ENCODE measurements around the gene BMPR1A. TPM values are rescaled to one million over a fixed set of nuclear protein-coding genes. Genes with fewer than 3 reads are reported as not detected.
"Not testable (repeated sequence)": the region's sequence is repeated elsewhere in the genome, so short reads cannot be mapped to it uniquely, and the experiment has no call there.

BMPR1A gene
- total RNA-seq, 5 donors from 2014 or later (not counting 1 experiment from before 2014, with no cell fraction given) = 7.8 to 15.0 (median 11.4) TPM

DNA sequence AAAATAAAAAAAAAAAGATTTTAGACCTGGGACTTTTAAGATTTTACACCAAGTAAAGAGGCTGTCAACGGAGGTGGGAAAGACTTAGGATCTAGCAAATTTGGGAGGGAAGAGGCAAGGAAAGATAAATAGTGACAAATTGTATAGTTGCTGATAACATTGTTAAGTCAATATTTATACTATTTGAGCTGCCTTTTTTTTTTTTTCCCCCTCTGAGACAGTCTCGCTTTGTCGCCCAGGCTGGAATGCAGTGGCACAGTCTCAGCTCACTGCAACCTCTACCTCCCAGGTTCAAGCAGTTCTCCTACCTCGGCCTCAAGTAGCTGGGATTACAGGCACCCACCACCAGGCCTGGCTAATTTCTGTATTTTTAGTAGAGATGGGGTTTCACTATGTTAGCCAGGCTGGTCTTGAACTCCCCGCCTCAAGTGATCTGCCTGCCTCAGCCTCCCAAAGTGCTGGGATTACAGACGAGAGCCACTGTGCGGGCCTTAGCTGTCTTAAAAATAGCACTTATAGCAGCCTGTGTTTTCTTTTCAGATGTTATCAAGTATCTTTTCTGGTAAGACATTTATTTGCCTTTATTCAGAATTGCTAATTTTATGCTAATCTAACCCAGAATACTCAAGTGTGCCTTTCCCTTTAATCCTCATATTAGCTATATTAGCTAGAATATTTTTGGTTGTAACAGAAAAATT is 106.5 kb downstream of the BMPR1A start:
- Histone ChIP-seq H3K9me3 (no peaks in the 10 kb centered on the region), H3K4me1 (ENCODE audit: control insufficient read depth in 1 of 2, extremely low read depth in 1 of 2, insufficient read depth in 2 of 2, low read length in 2 of 2) (no peaks in the 10 kb centered on the region), H3K27me3 (replicated peaks in 1 of 2; ENCODE audit: control insufficient read depth in 2 of 2, extremely low read depth in 1 of 2, insufficient read depth in 2 of 2, low read length in 1 of 2) (peaks cover 0 to 2% of the 10 kb centered on the region in 2 experiments), H3K27ac (ENCODE audit: low read length) (no peak overlapping the region), H3K36me3 (ENCODE audit: control insufficient read depth in 2 of 2, extremely low read depth in 1 of 2, insufficient read depth in 1 of 2, low read length in 1 of 2) (no peaks in the 10 kb centered on the region), H3K4me3 (ENCODE audit: control insufficient read depth in 1 of 2, extremely low read depth in 1 of 2, low read length in 1 of 2) (no peak overlapping the region)
- WGBS (ENCODE audit: insufficient coverage) = no CpG with 5 or more reads among the region's 7 CpGs
- no peaks in the 10 kb centered on the region for H3K9me3 Mint-ChIP-seq
- no peak for ATAC-seq (replicated peaks in 1 of 4)
- ChIA-PET CTCF (no interaction called here), POLR2A (no interaction called here)
- H3K27ac Mint-ChIP-seq = no peak overlapping the region
- H3K36me3 Mint-ChIP-seq = peaks cover 3% of the 10 kb centered on the region
- H3K4me3 Mint-ChIP-seq = no peak overlapping the region
- H3K27me3 Mint-ChIP-seq = no peaks in the 10 kb centered on the region
- H3K4me1 Mint-ChIP-seq = no peaks in the 10 kb centered on the region
- DNase-seq = no peak

DNA sequence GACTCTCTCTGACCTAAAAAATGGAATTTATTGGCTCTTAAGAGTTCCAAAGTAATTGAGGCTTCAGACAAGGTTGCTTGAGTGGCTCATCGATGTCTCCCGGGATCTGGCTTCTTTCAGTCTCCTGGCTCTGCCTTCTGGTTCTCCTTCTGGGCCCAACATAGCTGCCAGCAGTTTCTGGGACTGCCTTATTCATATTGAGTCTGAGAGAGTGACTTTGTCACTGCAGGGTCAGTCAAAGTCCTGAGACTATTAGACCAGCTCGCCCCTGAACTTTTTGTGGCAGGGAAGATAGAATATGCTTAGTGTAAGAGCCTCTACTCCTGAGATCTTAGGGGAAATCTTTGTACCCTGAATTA is 107.0 kb downstream of the BMPR1A start:
- H3K27ac Mint-ChIP-seq = no peak overlapping the region
- WGBS (ENCODE audit: insufficient coverage) = 100% methylated on average over 2 of the region's 3 CpGs
- CTCF ChIA-PET = no interaction called here

DNA sequence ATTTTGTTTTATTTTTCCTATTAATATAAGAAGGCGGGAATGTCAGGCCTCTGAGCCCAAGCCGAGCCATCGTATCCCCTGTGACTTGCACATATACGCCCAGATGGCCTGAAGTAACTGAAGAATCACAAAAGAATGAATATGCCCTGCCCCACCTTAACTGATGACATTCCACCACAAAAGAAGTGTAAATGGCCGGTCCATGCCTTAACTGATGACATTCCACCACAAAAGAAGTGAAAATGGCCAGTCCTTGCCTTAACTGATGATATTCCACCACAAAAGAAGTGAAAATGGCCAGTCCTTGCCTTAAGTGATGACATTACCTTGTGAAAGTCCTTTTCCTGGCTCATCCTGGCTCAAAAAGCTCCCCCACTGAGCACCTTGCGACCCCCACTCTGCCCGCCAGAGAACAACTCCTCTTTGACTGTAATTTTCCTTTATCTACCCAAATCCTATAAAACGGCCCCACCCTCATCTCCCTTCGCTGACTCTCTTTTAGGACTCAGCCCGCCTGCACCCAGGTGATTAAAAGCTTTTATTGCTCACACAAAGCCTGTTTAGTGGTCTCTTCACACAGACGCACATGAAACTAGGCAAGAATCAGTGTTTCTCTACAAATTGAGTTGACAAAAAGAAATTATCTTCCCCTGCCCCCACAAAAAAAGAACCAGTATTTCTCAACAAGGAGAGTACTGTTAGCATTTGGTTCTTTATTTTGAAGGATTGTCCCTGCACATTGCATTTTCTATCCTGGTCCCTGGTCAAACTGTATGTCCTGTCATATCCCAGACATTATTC is 108.8 kb downstream of the BMPR1A start:
- H3K36me3 Mint-ChIP-seq; H3K4me3 ChIP-seq (ENCODE audit: control insufficient read depth in 1 of 2, extremely low read depth in 1 of 2, low read length in 1 of 2); H3K27me3 ChIP-seq (replicated peaks in 1 of 2; ENCODE audit: control insufficient read depth in 2 of 2, extremely low read depth in 1 of 2, insufficient read depth in 2 of 2, low read length in 1 of 2); H3K9me3 Mint-ChIP-seq; H3K27me3 Mint-ChIP-seq; DNase-seq; H3K27ac ChIP-seq (ENCODE audit: low read length); H3K36me3 ChIP-seq (ENCODE audit: control insufficient read depth in 2 of 2, extremely low read depth in 1 of 2, insufficient read depth in 1 of 2, low read length in 1 of 2); H3K4me3 Mint-ChIP-seq; H3K9me3 ChIP-seq; H3K27ac Mint-ChIP-seq; ATAC-seq (replicated peaks in 1 of 4); H3K4me1 Mint-ChIP-seq; H3K4me1 ChIP-seq (ENCODE audit: control insufficient read depth in 1 of 2, extremely low read depth in 1 of 2, insufficient read depth in 2 of 2, low read length in 2 of 2): not testable (repeated sequence)
- CTCF ChIA-PET = interaction anchor here (0.5 to 0.6 kb wide), 2 partner anchors 88 to 173 kb away, joined by 3 to 4 read pairs; no protein-coding TSS in a partner anchor
- 94% methylated on average over 5 of the region's 11 CpGs for WGBS (ENCODE audit: insufficient coverage)
- POLR2A ChIA-PET = interaction anchor here in 1 of 2 donors (0.5 kb wide), 1 partner anchor 27 kb away, joined by 3 read pairs; no protein-coding TSS in a partner anchor

More for the DNA sequence above, 107.0 kb downstream of the BMPR1A start:
- Mint-ChIP-seq H3K27me3 (no peaks in the 10 kb centered on the region), H3K4me1 (no peaks in the 10 kb centered on the region), H3K36me3 (peaks cover 6% of the 10 kb centered on the region), H3K9me3 (no peaks in the 10 kb centered on the region), H3K4me3 (no peak overlapping the region)
- Histone ChIP-seq H3K4me1 (ENCODE audit: control insufficient read depth in 1 of 2, extremely low read depth in 1 of 2, insufficient read depth in 2 of 2, low read length in 2 of 2) (no peaks in the 10 kb centered on the region), H3K27me3 (replicated peaks in 1 of 2; ENCODE audit: control insufficient read depth in 2 of 2, extremely low read depth in 1 of 2, insufficient read depth in 2 of 2, low read length in 1 of 2) (peaks cover 0 to 2% of the 10 kb centered on the region in 2 experiments), H3K4me3 (ENCODE audit: control insufficient read depth in 1 of 2, extremely low read depth in 1 of 2, low read length in 1 of 2) (no peak overlapping the region), H3K9me3 (no peaks in the 10 kb centered on the region), H3K27ac (ENCODE audit: low read length) (no peak overlapping the region), H3K36me3 (ENCODE audit: control insufficient read depth in 2 of 2, extremely low read depth in 1 of 2, insufficient read depth in 1 of 2, low read length in 1 of 2) (no peaks in the 10 kb centered on the region)
- no peak for ATAC-seq (replicated peaks in 1 of 4)
- POLR2A ChIA-PET = no interaction called here
- DNase-seq = no peak

DNA sequence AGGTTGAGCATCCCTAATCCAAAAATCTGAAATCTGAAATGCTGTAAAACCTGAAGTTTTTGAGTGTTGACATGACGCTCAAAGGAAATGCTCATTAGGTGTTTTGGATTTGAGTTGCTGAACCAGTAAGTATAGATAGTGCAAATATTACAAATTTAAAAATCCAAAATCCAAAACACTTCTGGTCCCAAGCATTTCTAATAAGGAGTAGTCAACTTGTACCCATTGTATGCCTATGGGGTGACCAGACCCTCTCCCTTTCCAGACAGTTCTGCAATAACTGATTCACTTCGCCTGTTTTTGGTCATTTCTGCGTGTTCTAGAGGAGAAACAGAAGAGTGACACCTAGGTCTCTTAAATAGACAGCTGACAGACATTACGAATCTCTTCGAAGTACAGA is 110.7 kb downstream of the BMPR1A start:
- Histone ChIP-seq H3K27me3 (replicated peaks in 1 of 2; ENCODE audit: control insufficient read depth in 2 of 2, extremely low read depth in 1 of 2, insufficient read depth in 2 of 2, low read length in 1 of 2) (peaks cover 0 to 2% of the 10 kb centered on the region in 2 experiments), H3K4me1 (ENCODE audit: control insufficient read depth in 1 of 2, extremely low read depth in 1 of 2, insufficient read depth in 2 of 2, low read length in 2 of 2) (no peaks in the 10 kb centered on the region), H3K36me3 (ENCODE audit: control insufficient read depth in 2 of 2, extremely low read depth in 1 of 2, insufficient read depth in 1 of 2, low read length in 1 of 2) (no peaks in the 10 kb centered on the region), H3K9me3 (no peaks in the 10 kb centered on the region), H3K4me3 (ENCODE audit: control insufficient read depth in 1 of 2, extremely low read depth in 1 of 2, low read length in 1 of 2) (no peak overlapping the region), H3K27ac (ENCODE audit: low read length) (no peak overlapping the region)
- Mint-ChIP-seq H3K36me3 (peaks cover 9% of the 10 kb centered on the region), H3K9me3 (no peaks in the 10 kb centered on the region), H3K4me1 (no peaks in the 10 kb centered on the region), H3K4me3 (no peak overlapping the region), H3K27me3 (no peaks in the 10 kb centered on the region), H3K27ac (no peak overlapping the region)
- POLR2A ChIA-PET = no interaction called here
- DNase-seq (no peak), ATAC-seq (replicated peaks in 1 of 4) (no peak)
- CTCF ChIA-PET = no interaction called here
- 100% methylated on average over 2 of the region's 5 CpGs for WGBS (ENCODE audit: insufficient coverage)

DNA sequence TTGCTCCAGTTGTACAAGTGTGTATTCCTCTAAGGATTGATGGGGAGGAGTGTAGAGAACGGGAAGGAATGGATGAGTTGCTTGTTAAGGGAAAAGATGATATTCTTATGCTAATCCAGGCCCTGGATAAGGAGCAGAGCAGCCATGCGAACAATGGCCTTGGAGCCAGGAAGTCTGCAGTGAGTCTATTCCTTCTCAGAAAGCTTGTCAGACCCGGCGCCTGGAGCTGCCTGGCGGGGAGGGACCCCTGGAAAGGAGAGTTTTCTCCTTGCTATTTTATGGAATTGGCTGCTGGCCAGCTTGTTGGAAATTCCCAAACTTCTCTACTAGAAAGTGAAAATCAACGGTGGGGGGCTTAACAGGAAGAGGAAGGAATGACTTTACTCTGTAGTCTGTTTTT is 111.9 kb downstream of the BMPR1A start:
- ATAC-seq (replicated peaks in 1 of 4) (no peak), DNase-seq (no peak)
- 90% methylated on average over 2 of the region's 6 CpGs for WGBS (ENCODE audit: insufficient coverage)
- Histone ChIP-seq H3K27me3 (replicated peaks in 1 of 2; ENCODE audit: control insufficient read depth in 2 of 2, extremely low read depth in 1 of 2, insufficient read depth in 2 of 2, low read length in 1 of 2) (peaks cover 0 to 2% of the 10 kb centered on the region in 2 experiments), H3K9me3 (no peaks in the 10 kb centered on the region), H3K27ac (ENCODE audit: low read length) (no peak overlapping the region), H3K36me3 (ENCODE audit: control insufficient read depth in 2 of 2, extremely low read depth in 1 of 2, insufficient read depth in 1 of 2, low read length in 1 of 2) (no peaks in the 10 kb centered on the region), H3K4me3 (ENCODE audit: control insufficient read depth in 1 of 2, extremely low read depth in 1 of 2, low read length in 1 of 2) (no peak overlapping the region), H3K4me1 (ENCODE audit: control insufficient read depth in 1 of 2, extremely low read depth in 1 of 2, insufficient read depth in 2 of 2, low read length in 2 of 2) (no peaks in the 10 kb centered on the region)
- Mint-ChIP-seq H3K27me3 (no peaks in the 10 kb centered on the region), H3K4me3 (no peak overlapping the region), H3K27ac (no peak overlapping the region), H3K4me1 (no peaks in the 10 kb centered on the region), H3K36me3 (peaks cover 9% of the 10 kb centered on the region), H3K9me3 (no peaks in the 10 kb centered on the region)
- ChIA-PET POLR2A (no interaction called here), CTCF (interaction anchor here in 1 of 2 donors (0.7 kb wide), 1 partner anchor 133 kb away, joined by 4 read pairs; no protein-coding TSS in a partner anchor)

DNA sequence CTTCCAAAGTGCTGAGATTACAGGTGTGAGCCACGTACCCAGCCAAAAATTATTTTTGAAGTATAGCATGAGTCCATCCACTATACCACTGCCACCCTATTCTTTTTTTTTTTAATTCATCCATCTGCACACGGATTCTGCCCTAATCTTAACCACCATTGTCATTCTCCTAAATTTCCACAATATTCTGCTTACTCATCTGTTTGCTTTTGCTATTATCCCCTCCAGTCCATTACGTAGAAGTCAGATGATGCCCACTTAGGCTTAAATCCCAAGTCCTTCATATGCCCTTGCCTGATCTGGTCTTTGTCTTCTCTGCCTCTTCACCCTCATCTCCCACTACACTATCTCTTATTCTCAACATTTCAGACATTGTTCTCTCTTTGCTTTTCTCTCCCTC is 114.3 kb downstream of the BMPR1A start:
- H3K4me3 Mint-ChIP-seq = no peak overlapping the region
- Histone ChIP-seq H3K27me3 (replicated peaks in 1 of 2; ENCODE audit: control insufficient read depth in 2 of 2, extremely low read depth in 1 of 2, insufficient read depth in 2 of 2, low read length in 1 of 2) (peaks cover 0 to 2% of the 10 kb centered on the region in 2 experiments), H3K4me3 (ENCODE audit: control insufficient read depth in 1 of 2, extremely low read depth in 1 of 2, low read length in 1 of 2) (no peak overlapping the region), H3K27ac (ENCODE audit: low read length) (no peak overlapping the region), H3K4me1 (ENCODE audit: control insufficient read depth in 1 of 2, extremely low read depth in 1 of 2, insufficient read depth in 2 of 2, low read length in 2 of 2) (no peaks in the 10 kb centered on the region), H3K9me3 (no peaks in the 10 kb centered on the region), H3K36me3 (ENCODE audit: control insufficient read depth in 2 of 2, extremely low read depth in 1 of 2, insufficient read depth in 1 of 2, low read length in 1 of 2) (no peaks in the 10 kb centered on the region)
- no peaks in the 10 kb centered on the region for H3K4me1 Mint-ChIP-seq
- ChIA-PET POLR2A (no interaction called here), CTCF (no interaction called here)
- ATAC-seq (replicated peaks in 1 of 4) (no peak), DNase-seq (no peak)
- H3K27ac Mint-ChIP-seq = no peak overlapping the region
- H3K36me3 Mint-ChIP-seq = peaks cover 9% of the 10 kb centered on the region
- H3K27me3 Mint-ChIP-seq = no peaks in the 10 kb centered on the region
- 84% methylated on average over 3 of the region's 3 CpGs for WGBS (ENCODE audit: insufficient coverage)
- H3K9me3 Mint-ChIP-seq = no peaks in the 10 kb centered on the region

Measured in T-cell (primary cell).